Fibroblast of villous mesenchyme (primary cell): ENCODE data around the gene HAUS3. TPM values are rescaled to one million over a fixed set of nuclear protein-coding genes. Genes with fewer than 3 reads are reported as not detected.

ENCODE experiments used
- DNase-seq: peaks from one replicate; pipeline ENCODE4 v3.0.0-alpha.2; 2010; ENCODE audit warnings: low read depth
- H3K4me3 ChIP-seq: 2 replicates; pipeline ENCODE4 v1.5.1; 2011; ENCODE audit warnings: low read depth, mild to moderate bottlenecking, low read length
- CTCF ChIP-seq: IDR thresholded peaks from 2 replicates; pipeline ENCODE4 v1.5.1; 2012; ENCODE audit warnings: low read depth, mild to moderate bottlenecking, low read length; ENCODE audit not compliant: insufficient read depth
- total RNA-seq: library from RNA; depleted of rRNA; stranded (reverse); fragments of >200 nt; gene quantifications from 2 replicates; pipeline ENCODE4 v1.2.3, GENCODE V29; 2012

The HAUS3 gene
- total RNA-seq, 1 donor: 9.1 TPM

- no peak for TF ChIP-seq CTCF
- no peak for DNase-seq
- no peak overlapping the region for H3K4me3 ChIP-seq
Measured at GRCh38 chr4:2287594-2287915, 45.6 kb upstream of the HAUS3 start.

GRCh38 chr4:2286904-2287593, 45.1 kb upstream of the HAUS3 start:
- DNase-seq: peak; percentile 33
- TF ChIP-seq CTCF: no peak

DNA sequence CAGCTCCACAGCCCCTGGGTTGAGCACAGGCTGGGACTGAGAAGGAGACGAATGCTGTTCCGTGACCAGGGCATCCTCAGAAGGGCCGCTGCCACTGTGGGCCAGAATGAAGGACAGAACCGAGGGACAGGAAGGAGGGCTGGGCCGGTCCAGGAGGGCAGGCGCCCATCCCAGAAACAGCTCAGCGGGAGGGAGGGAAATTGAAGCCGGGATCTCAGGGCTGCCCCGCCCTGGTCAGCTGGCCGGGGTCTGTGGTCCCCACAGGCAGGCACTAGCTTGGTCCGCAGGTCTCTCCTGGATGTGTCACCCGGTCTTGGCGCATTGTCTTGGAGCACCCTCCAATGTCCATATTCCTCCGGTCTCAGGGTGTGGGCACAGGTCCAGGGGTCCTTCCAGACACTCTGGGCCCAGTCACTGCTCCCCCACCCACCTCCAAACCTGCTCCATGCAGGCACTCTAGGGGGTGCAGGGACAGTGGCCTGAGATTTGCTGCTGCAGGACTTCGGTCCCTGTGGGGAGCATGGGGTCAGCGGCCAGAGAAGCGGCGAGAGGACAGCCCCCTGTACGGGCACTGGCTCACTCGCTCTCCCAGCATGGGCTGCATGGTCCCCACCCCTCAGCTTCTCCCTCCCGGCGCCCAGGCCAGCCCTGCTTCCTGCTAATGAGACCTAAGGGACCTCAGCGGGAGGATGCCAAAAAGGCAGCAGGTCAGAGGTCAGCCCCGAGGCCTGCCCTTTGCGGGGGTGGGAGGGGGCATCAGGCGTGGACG, 43.9 kb upstream of the HAUS3 start:
- no peak for TF ChIP-seq CTCF
- no peak overlapping the region for H3K4me3 ChIP-seq
- no peak for DNase-seq

More at GRCh38 chr4:2286904-2287593, 45.1 kb upstream of the HAUS3 start:
- H3K4me3 ChIP-seq: no peak overlapping the region

- H3K4me3 ChIP-seq: no peak overlapping the region
- no peak for TF ChIP-seq CTCF
- DNase-seq: peak; percentile 27
Measured at GRCh38 chr4:2284934-2285612, 43.2 kb upstream of the HAUS3 start.

- no peak for DNase-seq
- TF ChIP-seq CTCF: no peak
- no peak overlapping the region for H3K4me3 ChIP-seq
Measured at GRCh38 chr4:2284161-2284933, 42.4 kb upstream of the HAUS3 start.

DNA sequence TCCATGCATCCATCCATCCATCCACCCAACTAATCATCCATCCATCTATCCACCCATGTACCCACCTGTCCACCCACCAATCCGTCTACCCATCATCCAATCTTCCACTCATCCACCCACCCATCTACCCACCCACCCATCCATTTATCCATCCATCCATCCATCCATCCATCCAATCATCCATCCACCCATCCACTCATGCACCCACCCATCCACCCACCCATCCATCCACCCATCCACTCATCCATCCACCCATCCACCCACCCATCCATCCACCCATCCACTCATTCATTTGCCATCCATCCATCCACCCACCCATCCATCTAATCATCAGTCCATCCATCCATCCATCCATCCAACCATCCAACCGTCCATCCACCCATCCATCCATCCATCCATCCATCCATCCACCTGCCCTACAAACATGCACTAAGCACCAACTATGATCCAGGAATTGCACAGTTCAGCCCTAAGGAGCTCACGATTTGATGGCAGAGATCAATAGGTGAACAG, 41.3 kb upstream of the HAUS3 start:
- no peak overlapping the region for H3K4me3 ChIP-seq
- no peak for TF ChIP-seq CTCF
- DNase-seq: no peak
